HL-60 (cell line): ENCODE measurements around the gene IFTAP.
"Not testable (repeated sequence)": the region's sequence is repeated elsewhere in the genome, so short reads cannot be mapped to it uniquely, and the experiment has no call there.

Source experiments
- GABPA ChIP-seq: IDR thresholded peaks from 2 replicates; pipeline ENCODE4 v1.6.1; 2012; ENCODE audit warnings: low read depth
- POLR2AphosphoS5 ChIP-seq: IDR thresholded peaks from 2 replicates; pipeline ENCODE4 v1.6.1; 2012; ENCODE audit warnings: low read depth
- SPI1 ChIP-seq: IDR thresholded peaks from 2 replicates; pipeline ENCODE4 v1.6.1; 2012; ENCODE audit warnings: low read depth, mild to moderate bottlenecking, borderline replicate concordance
- TF ChIP-seq, protein P1 (sequence below): IDR thresholded peaks from one replicate; pipeline ENCODE4 v1.5.1; 2011; ENCODE audit warnings: low read length, control low read depth, inconsistent platforms; ENCODE audit not compliant: insufficient read depth
- TF ChIP-seq, protein P2 (sequence below): IDR thresholded peaks from 2 replicates; pipeline ENCODE4 v1.6.1; 2012; ENCODE audit warnings: low read depth; ENCODE audit not compliant: insufficient replicate concordance

DNA sequence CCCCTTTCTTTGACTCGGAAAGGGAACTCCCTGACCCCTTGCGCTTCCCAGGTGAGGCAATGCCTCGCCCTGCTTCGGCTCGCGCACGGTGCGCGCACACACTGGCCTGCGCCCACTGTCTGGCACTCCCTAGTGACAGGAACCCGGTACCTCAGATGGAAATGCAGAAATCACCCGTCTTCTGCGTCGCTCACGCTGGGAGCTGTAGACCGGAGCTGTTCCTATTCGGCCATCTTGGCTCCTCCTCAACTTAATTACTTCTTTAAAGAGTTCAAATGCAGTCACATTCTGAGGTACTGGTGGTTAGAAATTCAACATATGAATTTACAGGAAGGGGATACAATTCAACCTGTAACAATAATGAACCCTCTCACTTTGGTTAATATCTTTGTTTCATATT, 36.9 kb upstream of the IFTAP start:
- TF ChIP-seq, protein P1, sequence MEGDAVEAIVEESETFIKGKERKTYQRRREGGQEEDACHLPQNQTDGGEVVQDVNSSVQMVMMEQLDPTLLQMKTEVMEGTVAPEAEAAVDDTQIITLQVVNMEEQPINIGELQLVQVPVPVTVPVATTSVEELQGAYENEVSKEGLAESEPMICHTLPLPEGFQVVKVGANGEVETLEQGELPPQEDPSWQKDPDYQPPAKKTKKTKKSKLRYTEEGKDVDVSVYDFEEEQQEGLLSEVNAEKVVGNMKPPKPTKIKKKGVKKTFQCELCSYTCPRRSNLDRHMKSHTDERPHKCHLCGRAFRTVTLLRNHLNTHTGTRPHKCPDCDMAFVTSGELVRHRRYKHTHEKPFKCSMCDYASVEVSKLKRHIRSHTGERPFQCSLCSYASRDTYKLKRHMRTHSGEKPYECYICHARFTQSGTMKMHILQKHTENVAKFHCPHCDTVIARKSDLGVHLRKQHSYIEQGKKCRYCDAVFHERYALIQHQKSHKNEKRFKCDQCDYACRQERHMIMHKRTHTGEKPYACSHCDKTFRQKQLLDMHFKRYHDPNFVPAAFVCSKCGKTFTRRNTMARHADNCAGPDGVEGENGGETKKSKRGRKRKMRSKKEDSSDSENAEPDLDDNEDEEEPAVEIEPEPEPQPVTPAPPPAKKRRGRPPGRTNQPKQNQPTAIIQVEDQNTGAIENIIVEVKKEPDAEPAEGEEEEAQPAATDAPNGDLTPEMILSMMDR = not testable (repeated sequence)
- TF ChIP-seq POLR2AphosphoS5, GABPA, SPI1: not testable (repeated sequence)
- TF ChIP-seq, protein P2, sequence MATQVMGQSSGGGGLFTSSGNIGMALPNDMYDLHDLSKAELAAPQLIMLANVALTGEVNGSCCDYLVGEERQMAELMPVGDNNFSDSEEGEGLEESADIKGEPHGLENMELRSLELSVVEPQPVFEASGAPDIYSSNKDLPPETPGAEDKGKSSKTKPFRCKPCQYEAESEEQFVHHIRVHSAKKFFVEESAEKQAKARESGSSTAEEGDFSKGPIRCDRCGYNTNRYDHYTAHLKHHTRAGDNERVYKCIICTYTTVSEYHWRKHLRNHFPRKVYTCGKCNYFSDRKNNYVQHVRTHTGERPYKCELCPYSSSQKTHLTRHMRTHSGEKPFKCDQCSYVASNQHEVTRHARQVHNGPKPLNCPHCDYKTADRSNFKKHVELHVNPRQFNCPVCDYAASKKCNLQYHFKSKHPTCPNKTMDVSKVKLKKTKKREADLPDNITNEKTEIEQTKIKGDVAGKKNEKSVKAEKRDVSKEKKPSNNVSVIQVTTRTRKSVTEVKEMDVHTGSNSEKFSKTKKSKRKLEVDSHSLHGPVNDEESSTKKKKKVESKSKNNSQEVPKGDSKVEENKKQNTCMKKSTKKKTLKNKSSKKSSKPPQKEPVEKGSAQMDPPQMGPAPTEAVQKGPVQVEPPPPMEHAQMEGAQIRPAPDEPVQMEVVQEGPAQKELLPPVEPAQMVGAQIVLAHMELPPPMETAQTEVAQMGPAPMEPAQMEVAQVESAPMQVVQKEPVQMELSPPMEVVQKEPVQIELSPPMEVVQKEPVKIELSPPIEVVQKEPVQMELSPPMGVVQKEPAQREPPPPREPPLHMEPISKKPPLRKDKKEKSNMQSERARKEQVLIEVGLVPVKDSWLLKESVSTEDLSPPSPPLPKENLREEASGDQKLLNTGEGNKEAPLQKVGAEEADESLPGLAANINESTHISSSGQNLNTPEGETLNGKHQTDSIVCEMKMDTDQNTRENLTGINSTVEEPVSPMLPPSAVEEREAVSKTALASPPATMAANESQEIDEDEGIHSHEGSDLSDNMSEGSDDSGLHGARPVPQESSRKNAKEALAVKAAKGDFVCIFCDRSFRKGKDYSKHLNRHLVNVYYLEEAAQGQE = not testable (repeated sequence)
